Stimulated activated CD4-positive, alpha-beta T cell treated with anti-CD3 and anti-CD28 coated beads, Interleukin-15, amount 100 ng/mL, for 48 hours (primary cell): ENCODE data around the gene BEST4.
"Not testable (repeated sequence)": the region's sequence is repeated elsewhere in the genome, so short reads cannot be mapped to it uniquely, and the experiment has no call there.

Experiments
- DNase-seq, 2 donors: peaks; one replicate each; pipeline ENCODE4 v3.0.0-alpha.2; 2020; ENCODE audit warnings: low read depth in 2 of 2

Gene BEST4

GRCh38 chr1:44788120-44788860, at the start of gene BEST4:
BEST4 (minus strand) TSS chr1:44788170; CDS start chr1:44787705, 465 bp downstream.
- no peak for DNase-seq

- peak; percentile 77 to 88 for DNase-seq
Observed at GRCh38 chr1:44835738-44836675, 48.0 kb upstream of the BEST4 start.

- DNase-seq, result no peak
Observed at GRCh38 chr1:44834328-44834727, 46.4 kb upstream of the BEST4 start.

GRCh38 chr1:44832056-44832705, 44.2 kb upstream of the BEST4 start:
- no peak for DNase-seq

GRCh38 chr1:44831516-44831915, 43.5 kb upstream of the BEST4 start:
- DNase-seq, result no peak

- DNase-seq, result no peak
Observed at GRCh38 chr1:44830900-44831304, 42.9 kb upstream of the BEST4 start.

GRCh38 chr1:44829506-44830384, 41.8 kb upstream of the BEST4 start:
- DNase-seq, result no peak

GRCh38 chr1:44828841-44829440, 41.0 kb upstream of the BEST4 start:
- DNase-seq, result no peak

GRCh38 chr1:44828003-44828651, 40.2 kb upstream of the BEST4 start:
- no peak for DNase-seq

GRCh38 chr1:44827197-44828002, 39.4 kb upstream of the BEST4 start:
- no peak for DNase-seq

- no peak for DNase-seq
Observed at GRCh38 chr1:44826375-44827196, 38.6 kb upstream of the BEST4 start.

- not testable (repeated sequence) for DNase-seq
Observed at GRCh38 chr1:44824392-44824791, 36.4 kb upstream of the BEST4 start.

GRCh38 chr1:44822981-44823451, 35.0 kb upstream of the BEST4 start:
- DNase-seq, result no peak

GRCh38 chr1:44822131-44822701, 34.2 kb upstream of the BEST4 start:
- no peak for DNase-seq

GRCh38 chr1:44821240-44821715, 33.3 kb upstream of the BEST4 start:
- DNase-seq, result no peak

- no peak for DNase-seq
Observed at GRCh38 chr1:44820328-44821239, 32.6 kb upstream of the BEST4 start.
